ENCODE data around the gene SURF2.
"Not testable (repeated sequence)": the region's sequence is repeated elsewhere in the genome, so short reads cannot be mapped to it uniquely, and the experiment has no call there.

SURF2 gene

DNA sequence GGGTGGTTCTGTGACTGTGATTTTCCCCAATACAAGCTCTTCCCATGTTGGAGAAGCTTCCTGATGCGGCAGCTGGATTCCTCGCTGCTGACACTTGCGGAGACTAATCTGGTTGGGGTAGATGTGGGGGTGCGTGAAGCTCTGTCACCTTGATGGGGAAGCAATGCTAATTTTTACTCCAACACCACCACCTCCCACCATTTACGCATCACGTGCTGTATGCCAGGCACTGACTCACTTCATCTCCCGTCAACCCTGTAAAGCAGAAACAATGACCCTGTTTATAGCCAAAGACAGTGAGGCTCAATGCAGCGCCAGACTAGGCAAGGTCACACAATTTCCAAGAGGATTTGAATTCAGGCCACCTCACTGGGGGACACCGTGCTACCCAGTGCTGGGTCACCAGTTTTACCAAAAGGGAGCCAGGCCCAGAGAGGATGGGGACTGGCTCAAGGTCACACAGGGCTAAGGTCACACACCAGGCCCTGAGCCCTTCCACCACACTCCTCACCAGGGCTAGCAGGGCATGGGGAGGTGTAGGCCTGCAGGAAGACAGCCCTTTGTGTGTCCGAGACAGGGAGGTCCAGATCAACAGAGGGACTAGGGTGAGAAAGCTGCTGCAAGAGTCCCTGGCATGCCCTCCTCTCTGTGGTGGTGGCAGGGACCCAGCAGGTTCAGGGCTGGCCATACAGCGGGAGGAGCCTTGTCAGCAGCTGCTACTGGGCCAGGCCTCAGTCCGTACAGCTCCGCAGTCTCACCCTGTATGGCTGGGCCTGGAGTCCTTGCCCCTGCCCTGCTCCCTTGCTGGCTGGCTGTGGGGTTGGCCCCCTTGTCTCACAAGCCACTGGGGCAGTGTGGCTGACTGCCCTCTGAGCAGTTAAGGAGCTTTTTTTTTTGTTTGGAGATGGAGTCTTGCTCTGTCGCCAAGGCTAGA lies 23.1 kb downstream of the SURF2 start:
- DNase-seq, result no peak

DNA sequence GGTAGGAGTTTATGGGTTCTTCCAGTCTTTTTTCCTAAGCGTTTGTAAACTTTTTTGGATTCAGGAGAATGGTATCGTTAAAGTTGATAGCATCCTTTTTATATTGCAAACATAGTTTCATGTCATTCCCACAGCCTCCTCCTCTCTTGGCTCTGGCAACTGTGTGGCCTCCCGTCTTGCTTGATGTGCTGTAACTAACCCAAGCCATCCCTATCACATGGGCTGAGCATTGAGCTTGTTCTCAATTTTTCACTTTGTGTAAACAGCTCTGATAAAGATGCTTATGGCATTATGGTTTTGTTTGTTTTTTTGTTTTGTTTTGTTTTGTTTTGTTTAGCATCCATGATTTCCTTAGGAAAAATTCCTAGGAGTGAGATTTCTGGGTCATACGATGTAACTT lies 24.4 kb downstream of the SURF2 start:
- DNase-seq, result no peak

DNA sequence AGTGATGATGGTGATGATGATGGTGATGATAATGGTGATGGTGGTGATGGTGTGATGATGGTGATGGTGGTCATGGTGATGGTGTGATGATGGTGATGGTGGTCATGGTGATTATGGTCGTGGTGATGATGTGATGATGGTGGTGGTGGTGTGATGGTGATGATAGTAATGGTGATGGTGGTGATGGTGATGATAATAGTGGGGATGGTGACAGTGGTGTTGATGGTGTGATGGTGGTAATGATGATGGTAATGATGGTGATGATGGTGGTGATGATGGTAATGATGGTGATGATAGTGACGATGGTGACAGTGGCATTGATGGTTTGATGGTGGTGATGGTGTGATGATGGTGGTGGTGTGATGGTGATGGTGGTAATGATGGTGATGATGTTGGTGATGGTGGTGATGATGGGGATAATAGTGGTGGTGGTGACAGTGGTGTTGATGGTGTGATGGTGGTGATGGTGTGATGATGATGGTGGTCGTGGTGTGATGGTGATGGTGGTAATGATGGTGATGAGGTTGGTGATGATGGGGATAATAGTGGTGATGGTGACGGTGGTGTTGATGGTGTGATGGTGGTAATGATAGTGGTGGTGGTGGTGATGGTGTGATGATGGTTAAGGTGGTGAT lies 26.3 kb downstream of the SURF2 start:
- DNase-seq, result no peak

DNA sequence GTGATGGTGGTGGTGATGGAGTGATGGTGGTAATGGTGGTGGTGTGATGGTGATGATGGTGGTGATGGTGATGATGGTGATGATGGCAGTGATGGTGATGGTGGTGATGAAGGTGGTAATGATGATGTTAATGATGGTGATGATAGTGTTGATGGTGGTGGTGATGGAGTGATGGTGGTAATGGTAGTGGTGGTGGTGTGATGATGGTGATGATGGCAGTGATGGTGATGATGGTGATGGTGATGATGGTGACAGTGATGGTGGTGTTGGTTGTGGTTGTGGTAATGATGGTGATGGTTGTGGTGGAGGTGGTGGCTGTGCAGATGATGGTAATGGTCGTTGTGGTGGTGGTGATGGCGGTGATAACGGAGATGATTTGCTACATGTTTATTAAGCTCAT lies 27.1 kb downstream of the SURF2 start:
- DNase-seq, result no peak

DNA sequence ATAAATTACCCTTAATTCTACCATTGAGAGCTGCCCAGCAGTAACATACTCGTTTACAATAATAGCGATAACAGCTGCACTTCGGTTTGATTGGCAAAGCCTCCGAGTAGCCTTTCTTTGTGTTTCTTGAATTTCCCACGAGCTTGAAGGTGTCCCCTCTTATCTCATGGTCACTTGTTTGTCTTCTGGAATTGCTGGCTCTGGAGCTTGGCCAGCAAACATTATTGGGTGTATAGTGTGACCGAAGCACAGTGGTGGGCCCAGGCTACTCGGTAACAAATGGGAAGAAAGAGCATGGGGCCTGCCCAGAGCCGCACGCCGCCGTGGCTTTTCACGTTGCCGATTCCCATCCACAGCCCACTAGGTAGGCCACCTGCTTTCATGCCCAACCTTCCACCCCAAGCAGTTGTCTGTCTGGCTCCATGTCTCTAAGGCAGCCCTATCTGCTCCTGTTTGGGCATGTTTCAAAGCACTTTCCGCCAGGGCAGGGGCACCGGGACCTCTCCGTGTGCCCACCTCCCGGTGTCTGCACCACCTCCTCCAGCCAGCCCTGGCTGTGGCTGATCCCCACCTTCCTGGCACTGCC lies 28.5 kb downstream of the SURF2 start:
- DNase-seq, result no peak

DNA sequence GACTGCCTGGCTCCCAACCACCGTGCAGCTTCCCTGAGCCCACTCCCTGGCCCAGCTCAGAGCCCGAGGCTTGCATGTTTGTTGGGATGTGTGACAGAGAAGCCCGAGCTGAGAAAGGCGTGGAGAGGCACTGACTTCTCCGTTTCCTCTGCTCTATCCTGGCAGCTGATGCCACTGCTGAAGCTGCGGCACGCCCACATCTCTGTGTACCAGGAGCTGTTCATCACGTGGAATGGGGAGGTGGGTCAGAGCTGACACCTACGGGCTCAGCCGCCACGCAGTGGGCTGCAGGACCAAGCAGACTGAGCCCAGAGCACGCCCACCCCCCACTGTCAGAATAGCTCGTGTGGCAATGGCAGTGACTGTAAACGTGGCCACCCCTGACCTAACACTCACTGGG lies 29.1 kb downstream of the SURF2 start:
- DNase-seq, result no peak

DNA sequence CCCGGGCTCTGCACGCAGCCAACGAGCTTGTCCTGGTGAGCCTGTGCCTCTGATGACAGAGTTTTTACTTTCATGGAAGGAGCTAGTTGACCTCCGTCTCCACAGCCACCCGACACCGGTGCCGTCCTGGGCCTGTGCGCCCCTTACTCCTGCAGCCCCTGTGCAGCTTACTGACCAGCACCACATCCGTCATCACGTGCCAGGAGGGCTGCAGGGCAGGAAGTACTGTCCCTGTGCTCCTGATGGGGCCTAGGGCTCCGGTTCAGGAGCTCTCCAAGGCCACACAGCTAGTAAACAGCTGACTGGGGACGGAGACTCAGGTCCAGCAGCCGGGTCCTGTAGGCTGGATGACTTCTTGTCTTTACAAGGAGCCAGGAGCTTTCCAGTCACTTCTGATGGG lies 30.0 kb downstream of the SURF2 start:
- DNase-seq, result no peak

DNA sequence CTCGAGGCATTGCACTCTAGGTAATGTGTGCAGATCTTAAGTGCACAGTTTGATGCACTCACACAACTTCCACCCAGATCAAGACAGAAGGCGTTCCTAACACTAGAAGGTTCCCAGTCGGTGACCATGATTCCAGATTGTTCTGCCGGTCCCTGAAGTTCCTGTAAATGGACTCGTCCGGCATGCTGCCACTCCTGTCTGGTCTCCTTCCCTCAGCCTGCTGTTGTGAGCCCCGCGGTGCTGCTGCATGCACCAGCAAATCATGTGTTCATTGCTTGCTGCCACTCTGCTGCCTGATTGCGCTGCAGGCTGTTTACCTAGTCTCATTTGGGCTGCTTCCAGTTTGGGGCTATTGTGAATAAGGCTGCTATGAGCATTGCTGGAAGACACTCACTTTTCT lies 31.3 kb downstream of the SURF2 start:
- no peak for DNase-seq

DNA sequence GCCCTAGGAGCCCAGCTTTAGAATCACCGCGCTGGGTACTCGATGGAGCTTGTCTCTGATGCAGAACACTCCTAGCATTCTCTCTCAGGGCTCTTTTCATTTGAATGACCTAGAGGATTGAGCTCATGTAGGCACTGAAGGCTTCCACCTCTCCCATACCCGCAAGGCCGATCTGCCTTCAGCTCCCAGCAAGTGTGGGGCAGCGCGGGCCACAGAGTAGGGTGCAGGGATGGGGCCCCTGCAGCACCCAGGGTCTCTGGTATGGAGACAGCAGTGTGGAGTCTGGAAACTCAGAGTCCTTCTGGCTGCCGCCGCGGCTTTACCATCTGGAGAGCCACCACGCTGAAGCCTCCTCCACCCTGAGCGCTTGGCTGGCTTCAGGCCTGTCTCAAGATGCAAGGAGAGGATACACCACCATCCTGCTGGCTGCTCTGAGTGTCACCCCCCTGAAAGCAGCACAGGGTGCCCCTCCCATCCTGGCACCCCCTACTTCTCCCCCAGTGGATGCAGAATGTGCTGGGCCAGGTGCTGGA lies 32.7 kb downstream of the SURF2 start:
- no peak for DNase-seq

DNA sequence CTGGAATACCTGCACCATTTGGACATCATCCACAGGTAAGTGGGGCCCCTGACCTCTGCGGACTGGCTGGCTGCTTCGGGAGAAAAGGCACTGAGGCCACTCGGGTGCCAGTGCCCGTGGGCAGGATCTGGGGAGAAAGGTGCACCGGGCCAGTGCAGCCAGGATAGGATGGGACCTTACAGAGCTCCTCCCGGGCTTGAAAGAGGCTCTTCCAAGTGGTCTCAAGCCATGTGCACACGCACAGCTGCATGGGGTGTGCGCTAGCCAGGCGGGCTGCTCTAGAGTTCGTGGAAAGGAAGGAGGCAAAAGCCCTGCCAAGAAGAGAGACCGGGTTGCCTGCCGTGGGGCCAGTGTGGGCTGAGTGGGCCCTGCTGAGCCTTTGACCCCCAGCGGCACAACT lies 33.2 kb downstream of the SURF2 start:
- no peak for DNase-seq

DNA sequence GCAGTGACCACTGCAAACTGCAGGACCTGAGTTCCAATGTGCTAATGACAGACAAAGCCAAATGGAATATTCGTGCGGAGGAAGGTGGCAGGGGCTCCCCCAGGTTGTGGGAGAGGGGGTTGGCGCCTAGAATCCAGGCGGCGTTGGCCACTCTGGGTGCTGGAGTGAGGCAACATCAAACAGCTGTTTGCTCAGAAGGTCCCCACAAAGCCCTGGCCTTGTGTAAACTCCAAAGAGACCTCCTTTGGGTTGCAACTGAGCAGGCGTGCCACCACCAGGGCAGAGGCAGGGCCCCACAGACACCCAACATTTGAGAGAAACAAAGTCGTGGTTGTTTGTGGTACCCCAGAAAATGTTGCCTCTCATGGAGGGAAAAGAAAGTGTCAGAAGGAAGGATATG lies 34.4 kb downstream of the SURF2 start:
- DNase-seq, result no peak

DNA sequence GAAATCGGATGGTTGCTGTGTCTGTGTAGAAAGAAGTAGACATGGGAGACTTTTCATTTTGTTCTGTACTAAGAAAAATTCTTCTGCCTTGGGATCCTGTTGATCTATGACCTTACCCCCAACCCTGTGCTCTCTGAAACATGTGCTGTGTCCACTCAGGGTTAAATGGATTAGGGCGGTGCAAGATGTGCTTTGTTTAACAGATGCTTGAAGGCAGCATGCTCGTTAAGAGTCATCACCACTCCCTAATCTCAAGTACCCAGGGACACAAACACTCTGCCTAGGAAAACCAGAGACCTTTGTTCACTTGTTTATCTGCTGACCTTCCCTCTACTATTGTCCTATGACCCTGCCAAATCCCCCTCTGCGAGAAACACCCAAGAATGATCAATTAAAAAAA lies 35.1 kb downstream of the SURF2 start:
- not testable (repeated sequence) for DNase-seq

DNA sequence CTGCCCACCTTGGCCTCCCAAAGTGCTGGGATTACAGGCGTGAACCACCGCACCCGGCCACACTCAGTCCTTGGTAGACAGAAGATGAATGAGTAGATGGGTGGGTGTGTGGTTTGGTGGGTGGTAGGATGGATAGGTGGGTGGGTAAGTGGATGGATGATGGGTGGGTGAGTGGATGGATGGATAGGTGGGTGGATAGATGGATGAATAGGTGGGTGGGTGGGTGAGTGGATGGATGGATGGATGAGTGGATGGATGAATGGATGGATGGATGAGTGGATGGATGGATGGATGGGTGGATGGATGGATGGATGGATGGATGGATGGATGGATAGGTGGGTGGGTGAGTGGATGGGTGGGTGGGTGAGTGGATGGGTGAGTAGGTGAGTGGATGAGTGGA lies 36.0 kb downstream of the SURF2 start:
- DNase-seq, result not testable (repeated sequence)

DNA sequence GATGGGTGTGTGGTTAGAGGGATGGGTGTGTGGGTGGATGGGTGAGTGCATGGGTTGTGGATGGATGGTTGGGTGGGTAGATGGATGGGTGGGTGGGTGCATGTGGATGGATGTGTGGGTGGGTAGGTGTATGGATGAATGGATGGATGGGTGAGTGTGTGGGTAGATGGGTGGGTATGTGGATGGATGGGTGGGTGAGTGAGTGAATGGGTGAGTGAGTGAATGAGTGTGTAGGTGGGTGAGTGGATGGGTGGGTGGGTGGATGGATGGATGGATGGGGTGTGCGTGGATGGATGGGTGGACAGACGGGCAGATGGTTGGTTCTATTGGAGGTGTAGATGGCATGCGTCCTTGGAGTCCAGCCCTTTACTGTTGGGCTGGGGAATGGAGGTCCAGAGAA lies 37.0 kb downstream of the SURF2 start:
- DNase-seq, result no peak

DNA sequence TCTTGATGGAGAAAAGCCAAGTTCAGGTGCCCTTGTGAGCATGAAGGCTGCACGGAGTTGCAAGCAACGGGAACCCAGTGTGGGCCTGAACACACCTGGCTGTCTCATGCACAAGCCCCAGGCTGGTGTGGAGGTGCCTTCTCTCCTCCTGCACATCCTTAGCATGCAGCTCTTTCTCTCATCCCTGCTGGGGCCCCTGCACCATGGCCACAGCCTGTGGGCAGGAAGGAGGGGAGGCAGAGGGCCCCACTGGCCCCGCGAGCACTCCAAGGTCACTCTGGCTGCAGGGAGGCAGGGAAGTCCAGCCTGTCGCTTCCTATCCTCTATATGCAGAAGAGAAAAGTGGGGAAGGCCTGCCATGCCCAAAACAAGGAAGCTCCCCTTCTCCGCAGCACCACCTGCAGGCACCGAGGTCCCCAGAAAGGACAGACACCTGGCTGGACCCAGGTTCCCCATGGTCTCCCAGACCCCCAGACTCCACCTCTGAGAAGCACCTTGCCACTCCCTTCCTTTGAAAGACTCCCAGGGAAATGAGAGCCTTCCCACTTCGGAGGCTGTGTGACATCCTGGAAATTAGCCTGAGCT lies 38.4 kb downstream of the SURF2 start:
- DNase-seq, result no peak

DNA sequence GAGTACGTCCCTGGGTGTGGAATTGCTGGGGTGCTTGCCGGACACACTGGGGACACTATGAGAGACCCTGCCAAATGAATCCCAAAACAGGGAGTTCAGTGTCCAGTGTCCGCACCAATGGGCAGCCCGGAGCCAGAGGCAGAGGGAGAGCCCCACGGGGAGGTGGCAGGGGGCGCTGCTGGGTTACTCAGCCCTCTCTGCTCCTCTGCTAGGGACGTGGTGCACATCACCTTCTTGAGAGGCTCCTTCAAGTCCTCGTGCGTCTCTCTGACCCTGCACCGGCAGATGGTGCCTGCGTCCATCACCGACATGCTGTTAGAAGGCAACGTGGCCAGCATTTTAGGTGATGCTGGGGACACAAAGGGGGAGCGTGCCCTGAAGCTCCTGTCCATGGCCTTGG lies 40.6 kb downstream of the SURF2 start:
- no peak for DNase-seq

DNA sequence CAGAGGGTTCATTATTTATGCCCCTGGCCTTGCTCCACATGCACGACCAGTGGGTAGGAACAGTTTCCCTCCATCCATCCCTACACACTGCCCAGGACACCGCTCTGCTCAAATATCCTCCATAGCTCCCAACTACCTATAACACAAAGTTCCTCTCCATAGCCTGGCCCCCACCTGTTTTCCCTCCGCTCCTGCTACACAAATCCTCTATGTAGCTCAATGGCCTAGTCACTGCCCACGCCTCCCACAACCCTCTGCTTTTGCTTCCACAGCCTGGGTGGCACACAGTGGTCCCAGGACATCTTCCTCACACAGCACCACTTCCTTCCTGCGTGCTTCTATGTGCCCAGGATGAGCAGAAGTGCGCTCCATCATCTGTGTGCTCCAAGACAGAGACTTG lies 41.0 kb downstream of the SURF2 start:
- DNase-seq, result no peak

DNA sequence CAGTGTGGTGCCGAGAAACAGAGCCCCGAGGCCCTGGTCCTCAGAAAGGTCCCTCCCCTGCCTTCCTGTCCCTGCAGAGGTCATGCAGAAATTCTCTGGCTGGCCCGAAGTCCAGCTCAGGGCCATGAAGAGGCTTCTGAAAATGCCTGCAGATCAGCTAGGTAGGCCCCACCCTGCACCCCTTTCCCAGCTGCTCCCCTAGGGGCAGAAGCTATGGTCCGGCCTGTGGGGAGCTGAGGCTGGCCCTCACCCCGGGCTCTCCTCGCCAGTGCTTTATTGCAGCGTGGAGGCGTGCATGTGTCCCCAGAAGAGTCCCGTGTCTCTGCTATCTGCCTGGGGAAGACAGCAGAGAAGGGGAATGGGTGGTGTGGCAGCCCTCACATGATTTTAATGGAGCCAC lies 41.5 kb downstream of the SURF2 start:
- no peak for DNase-seq

DNA sequence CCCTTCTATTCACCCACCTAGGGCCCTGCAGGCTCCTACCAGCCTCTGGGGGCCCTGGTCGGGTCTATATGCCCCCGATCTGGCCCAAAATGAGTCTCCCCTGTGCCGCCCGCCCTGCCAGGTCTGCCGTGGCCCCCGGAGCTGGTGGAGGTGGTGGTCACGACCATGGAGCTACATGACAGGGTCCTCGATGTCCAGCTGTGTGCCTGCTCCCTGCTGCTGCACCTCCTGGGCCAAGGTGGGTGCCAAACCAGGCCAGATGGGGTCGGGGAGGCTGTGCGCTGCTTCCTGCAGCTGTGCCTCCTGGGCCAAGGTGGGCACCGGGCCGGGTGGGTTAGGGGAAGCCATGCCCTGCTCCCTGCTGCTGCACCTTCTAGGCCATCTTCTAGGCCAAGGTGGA lies 43.9 kb downstream of the SURF2 start:
- DNase-seq, result no peak

DNA sequence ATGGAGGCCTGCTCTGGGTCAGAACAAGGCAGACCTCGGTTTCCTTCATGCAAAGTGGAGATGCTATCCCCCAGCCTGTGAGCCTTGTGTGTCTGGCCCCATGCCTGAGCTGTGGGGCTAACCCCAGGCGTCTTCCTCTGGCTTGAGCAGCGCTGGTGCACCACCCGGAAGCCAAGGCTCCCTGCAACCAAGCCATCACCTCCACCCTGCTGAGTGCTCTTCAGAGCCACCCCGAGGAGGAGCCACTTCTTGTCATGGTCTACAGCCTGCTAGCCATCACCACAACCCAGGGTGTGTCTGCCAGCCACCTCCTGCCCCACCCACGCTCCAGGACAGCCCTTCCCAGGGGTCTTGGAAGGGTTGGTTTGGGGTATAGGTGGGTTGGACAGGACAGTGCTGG lies 45.2 kb downstream of the SURF2 start:
- no peak for DNase-seq

DNA sequence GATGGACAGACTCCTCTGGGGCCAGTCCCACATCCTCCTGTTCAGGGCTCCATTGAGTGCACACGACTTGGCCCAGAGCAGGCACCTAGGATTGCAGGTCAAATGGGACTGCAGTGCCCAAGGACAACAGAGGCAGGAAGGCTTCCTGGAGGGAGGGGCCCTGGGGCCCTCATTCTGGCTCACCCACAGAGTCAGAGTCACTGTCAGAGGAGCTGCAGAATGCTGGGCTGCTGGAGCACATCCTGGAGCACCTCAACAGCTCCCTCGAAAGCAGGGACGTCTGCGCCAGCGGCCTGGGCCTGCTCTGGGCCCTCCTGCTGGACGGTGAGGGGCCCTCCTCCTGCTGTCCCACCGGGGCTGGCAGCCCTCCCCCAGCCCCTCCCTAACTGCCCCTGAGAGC lies 46.3 kb downstream of the SURF2 start:
- DNase-seq, result no peak

DNA sequence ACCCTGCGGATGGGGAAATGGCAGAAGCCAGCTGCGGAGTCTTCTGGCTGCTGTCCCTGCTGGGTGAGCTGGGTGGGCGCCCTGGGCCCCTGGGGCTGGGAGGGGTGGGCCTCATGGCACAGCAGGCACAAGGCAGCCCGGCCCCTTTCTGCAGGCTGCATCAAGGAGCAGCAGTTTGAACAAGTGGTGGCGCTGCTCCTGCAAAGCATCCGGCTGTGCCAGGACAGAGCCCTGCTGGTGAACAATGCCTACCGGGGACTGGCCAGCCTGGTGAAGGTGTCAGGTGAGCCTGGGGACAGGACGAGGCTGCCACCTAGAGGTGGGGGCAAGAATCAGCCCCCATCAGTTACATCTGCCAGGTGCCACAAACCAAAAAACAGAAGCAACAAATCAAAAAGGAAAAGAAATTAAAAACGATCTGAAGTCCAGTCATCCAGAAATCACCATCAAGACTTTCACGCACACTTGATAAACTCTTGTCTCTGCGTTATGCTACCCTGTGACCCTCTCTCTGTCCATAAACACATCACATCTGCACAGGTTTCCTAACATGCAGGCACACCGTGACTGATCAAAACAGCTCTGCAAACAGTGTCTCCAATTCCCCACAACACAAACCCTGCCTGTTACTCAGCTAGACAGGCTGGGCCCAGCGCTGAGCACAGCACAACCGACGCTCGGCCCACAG lies 47.6 kb downstream of the SURF2 start:
- DNase-seq, result peak; percentile 57

DNA sequence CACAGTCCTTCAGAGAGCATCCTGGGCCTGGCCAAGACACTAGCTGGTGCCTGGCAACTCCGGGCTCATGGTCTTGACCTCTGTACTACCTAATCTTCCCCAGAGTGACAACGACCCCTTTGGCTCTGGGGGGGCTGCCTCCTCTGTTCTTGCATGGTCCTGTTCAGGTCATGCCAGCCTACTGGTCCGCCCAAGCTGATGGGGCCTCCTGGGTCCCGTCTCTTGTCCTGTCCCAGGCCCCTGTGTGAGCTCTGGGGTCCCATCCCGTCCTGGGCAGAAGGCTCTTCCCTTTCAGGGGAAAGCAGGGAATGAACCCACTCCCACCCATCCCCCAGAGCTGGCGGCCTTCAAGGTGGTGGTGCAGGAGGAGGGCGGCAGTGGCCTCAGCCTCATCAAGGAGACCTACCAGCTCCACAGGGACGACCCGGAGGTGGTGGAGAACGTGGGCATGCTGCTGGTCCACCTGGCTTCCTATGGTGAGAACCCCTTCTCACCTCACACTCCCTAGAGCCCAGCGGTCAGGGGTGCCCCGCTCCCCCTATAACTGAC lies 48.2 kb downstream of the SURF2 start:
- DNase-seq, result no peak
